HepG2 (cell line): ENCODE data around the gene HMBS. TPM values are rescaled to one million over a fixed set of nuclear protein-coding genes. Genes with fewer than 3 reads are reported as not detected.

ENCODE experiments used
- CAMTA2 ChIP-seq: sonication (generic); formaldehyde crosslinking; IDR thresholded peaks from 2 replicates; pipeline ENCODE4 v1.4.0; 2020; ENCODE audit warnings: mild to moderate bottlenecking, missing genetic modification reagents, borderline replicate concordance
- HDAC2 ChIP-seq: sonication (generic); formaldehyde crosslinking; IDR thresholded peaks from 2 replicates; pipeline ENCODE4 v1.4.0; 2020; ENCODE audit warnings: missing genetic modification reagents
- HOXD1 ChIP-seq: sonication (generic); formaldehyde crosslinking; IDR thresholded peaks from 2 replicates; pipeline ENCODE4 v1.5.0; 2020; ENCODE audit warnings: missing genetic modification reagents
- KLF9 ChIP-seq: IDR thresholded peaks from 2 replicates; pipeline ENCODE4 v1.6.1; 2016; ENCODE audit warnings: low read depth
- NCOA5 ChIP-seq: sonication (generic); formaldehyde crosslinking; IDR thresholded peaks from 2 replicates; pipeline ENCODE4 v1.4.0; 2020; ENCODE audit warnings: missing genetic modification reagents
- RAD51 ChIP-seq: fragments of 450-650 bp; IDR thresholded peaks from 2 replicates; pipeline ENCODE4 v1.6.1; 2016; ENCODE audit warnings: borderline replicate concordance
- ZIK1 ChIP-seq: sonication (generic); formaldehyde crosslinking; IDR thresholded peaks from 2 replicates; pipeline ENCODE4 v1.5.0; 2020; ENCODE audit warnings: mild to moderate bottlenecking, low read depth, missing genetic modification reagents, borderline replicate concordance
- ZNF451 ChIP-seq: sonication (generic); formaldehyde crosslinking; IDR thresholded peaks from 2 replicates; pipeline ENCODE4 v1.5.0; 2020; ENCODE audit warnings: mild to moderate bottlenecking, missing genetic modification reagents
- ZNF746 ChIP-seq: sonication (generic); formaldehyde crosslinking; IDR thresholded peaks from 2 replicates; pipeline ENCODE4 v1.8.0; 2022; ENCODE audit warnings: mild to moderate bottlenecking, missing genetic modification reagents
- ZNF780A ChIP-seq: sonication (generic); formaldehyde crosslinking; IDR thresholded peaks from 2 replicates; pipeline ENCODE4 v1.8.0; 2022; ENCODE audit warnings: mild to moderate bottlenecking, missing genetic modification reagents, moderate library complexity
- polyA plus RNA-seq, 8 experiments: library from polyadenylated mRNA; depleted of rRNA in 3 of 8; stranded (reverse) in 7 of 8; unstranded in 1 of 8; fragments of >200 nt; fragmentation: Illumina TruSeq in 4 of 8; extraction: Trizol in 4 of 8; gene quantifications; 2 replicates each; pipeline versions ENCODE4 v1.2.1 to v1.2.3, GENCODE V29; 2011 to 2016; ENCODE audit warnings: low read depth in 4 of 8, missing spikeins in 1 of 8, mixed read lengths in 1 of 8; ENCODE audit not compliant: insufficient read depth in 1 of 8
- total RNA-seq, 5 experiments: library from RNA; depleted of rRNA; stranded (reverse); fragments of >200 nt; fragmentation: Illumina TruSeq; extraction: Trizol; gene quantifications; 2 replicates each; pipeline ENCODE4 v1.2.3, GENCODE V29; 2016; ENCODE audit warnings: low read depth in 1 of 5
- TF ChIP-seq, protein P1 (sequence below): sonication (generic); formaldehyde crosslinking; IDR thresholded peaks from 2 replicates; pipeline ENCODE4 v1.4.0; 2020; ENCODE audit warnings: missing genetic modification reagents
- TF ChIP-seq, protein P2 (sequence below): IDR thresholded peaks from 2 replicates; pipeline ENCODE4 v1.6.1; 2016; ENCODE audit warnings: missing compliant biosample characterization, missing genetic modification reagents, borderline replicate concordance
- TF ChIP-seq, protein P3 (sequence below): IDR thresholded peaks from 2 replicates; pipeline ENCODE4 v1.6.1; 2016; ENCODE audit warnings: missing biosample characterization, missing genetic modification reagents, low read depth
- TF ChIP-seq, protein P4 (sequence below): IDR thresholded peaks from 2 replicates; pipeline ENCODE4 v1.6.1; 2016; ENCODE audit warnings: low read depth, missing genetic modification reagents, missing compliant biosample characterization
- TF ChIP-seq, protein P5 (sequence below): sonication (generic); formaldehyde crosslinking; IDR thresholded peaks from 2 replicates; pipeline ENCODE4 v1.5.1; 2020; ENCODE audit warnings: missing genetic modification reagents, mild to moderate bottlenecking, borderline replicate concordance

Gene HMBS
- total and polyA plus RNA-seq, 2 of the 13 experiments (the other 11 are each of a cell fraction or from before 2014, with no cell fraction given) = 9.4 to 46.9 TPM

DNA sequence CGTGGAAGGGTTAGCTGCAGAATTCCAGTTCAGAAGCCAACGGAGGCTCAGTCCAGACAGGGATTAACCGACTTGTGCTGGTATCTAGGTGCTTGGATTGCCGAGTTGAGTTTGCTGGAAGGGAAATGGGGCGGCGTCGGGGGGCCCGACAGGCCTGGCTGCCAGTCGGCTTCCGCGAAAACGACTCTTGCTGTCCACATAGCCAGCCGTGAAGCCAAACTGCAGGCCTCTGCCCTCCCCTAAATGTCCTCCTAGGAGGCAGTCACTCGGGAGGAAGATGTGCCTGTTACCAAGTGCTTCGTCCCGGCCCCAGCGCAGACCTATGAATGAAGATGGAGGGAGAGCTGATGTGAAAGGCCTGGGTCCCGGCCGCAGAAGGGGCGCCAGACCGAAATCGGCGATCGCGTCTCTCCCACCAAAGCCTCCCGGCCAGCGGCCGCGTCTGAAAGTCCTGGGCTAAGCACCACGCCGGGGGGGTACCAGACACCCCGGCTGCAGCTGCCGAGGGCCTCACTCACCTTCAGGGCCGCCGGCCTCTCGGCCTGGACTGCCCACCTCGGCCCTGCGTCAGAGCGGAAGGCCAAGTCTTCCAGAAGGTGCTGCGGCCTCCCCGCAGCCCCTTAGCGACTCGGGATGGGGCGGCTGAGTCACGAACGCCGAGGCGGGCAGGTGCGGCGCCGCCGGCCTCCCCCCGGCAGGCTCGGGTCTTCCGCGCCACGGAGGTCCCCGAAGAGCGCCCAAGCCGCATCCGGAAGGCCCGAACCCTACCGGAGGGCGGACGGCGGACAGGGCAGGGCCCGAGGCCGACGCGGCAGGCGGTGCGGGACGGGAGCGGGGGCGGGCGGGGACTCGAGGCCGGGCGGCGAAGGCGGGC, 9.5 kb downstream of the HMBS start (continued):
- TF ChIP-seq, protein P1, sequence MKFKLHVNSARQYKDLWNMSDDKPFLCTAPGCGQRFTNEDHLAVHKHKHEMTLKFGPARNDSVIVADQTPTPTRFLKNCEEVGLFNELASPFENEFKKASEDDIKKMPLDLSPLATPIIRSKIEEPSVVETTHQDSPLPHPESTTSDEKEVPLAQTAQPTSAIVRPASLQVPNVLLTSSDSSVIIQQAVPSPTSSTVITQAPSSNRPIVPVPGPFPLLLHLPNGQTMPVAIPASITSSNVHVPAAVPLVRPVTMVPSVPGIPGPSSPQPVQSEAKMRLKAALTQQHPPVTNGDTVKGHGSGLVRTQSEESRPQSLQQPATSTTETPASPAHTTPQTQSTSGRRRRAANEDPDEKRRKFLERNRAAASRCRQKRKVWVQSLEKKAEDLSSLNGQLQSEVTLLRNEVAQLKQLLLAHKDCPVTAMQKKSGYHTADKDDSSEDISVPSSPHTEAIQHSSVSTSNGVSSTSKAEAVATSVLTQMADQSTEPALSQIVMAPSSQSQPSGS = 0 out of 2 replicates have a peak, but pooled peaks have one; percentile 32
- TF ChIP-seq, protein P2, sequence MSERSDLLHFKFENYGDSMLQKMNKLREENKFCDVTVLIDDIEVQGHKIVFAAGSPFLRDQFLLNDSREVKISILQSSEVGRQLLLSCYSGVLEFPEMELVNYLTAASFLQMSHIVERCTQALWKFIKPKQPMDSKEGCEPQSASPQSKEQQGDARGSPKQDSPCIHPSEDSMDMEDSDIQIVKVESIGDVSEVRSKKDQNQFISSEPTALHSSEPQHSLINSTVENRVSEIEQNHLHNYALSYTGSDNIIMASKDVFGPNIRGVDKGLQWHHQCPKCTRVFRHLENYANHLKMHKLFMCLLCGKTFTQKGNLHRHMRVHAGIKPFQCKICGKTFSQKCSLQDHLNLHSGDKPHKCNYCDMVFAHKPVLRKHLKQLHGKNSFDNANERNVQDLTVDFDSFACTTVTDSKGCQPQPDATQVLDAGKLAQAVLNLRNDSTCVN (CRISPR knock-in tag) = 0 out of 2 replicates have a peak, but pooled peaks have one; percentile 24
- TF ChIP-seq KLF9 (CRISPR knock-in tag) (no peak), RAD51 (no peak), ZNF746 (no peak), HDAC2 (CRISPR knock-in tag) (peak; percentile 38; the same call in 1 of the 2 replicates), ZIK1 (CRISPR knock-in tag) (no peak), NCOA5 (CRISPR knock-in tag) (no peak), CAMTA2 (no peak), HOXD1 (CRISPR knock-in tag) (no peak), ZNF451 (no peak), ZNF780A (CRISPR knock-in tag) (no peak; the same call in none of the 2 replicates)
- TF ChIP-seq, protein P3, sequence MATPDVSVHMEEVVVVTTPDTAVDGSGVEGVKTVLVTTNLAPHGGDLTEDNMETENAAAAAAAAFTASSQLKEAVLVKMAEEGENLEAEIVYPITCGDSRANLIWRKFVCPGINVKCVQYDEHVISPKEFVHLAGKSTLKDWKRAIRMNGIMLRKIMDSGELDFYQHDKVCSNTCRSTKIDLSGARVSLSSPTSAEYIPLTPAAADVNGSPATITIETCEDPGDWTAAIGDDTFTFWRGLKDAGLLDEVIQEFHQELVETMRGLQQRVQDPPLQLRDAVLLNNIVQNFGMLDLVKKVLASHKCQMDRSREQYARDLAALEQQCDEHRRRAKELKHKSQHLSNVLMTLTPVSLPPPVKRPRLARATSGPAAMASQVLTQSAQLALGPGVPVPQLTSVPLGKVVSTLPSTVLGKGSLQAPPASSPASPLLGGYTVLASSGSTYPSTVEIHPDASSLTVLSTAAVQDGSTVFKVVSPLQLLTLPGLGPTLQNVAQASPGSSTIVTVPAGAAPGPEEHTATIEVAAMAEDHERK (CRISPR knock-in tag) = no peak
- TF ChIP-seq, protein P4, sequence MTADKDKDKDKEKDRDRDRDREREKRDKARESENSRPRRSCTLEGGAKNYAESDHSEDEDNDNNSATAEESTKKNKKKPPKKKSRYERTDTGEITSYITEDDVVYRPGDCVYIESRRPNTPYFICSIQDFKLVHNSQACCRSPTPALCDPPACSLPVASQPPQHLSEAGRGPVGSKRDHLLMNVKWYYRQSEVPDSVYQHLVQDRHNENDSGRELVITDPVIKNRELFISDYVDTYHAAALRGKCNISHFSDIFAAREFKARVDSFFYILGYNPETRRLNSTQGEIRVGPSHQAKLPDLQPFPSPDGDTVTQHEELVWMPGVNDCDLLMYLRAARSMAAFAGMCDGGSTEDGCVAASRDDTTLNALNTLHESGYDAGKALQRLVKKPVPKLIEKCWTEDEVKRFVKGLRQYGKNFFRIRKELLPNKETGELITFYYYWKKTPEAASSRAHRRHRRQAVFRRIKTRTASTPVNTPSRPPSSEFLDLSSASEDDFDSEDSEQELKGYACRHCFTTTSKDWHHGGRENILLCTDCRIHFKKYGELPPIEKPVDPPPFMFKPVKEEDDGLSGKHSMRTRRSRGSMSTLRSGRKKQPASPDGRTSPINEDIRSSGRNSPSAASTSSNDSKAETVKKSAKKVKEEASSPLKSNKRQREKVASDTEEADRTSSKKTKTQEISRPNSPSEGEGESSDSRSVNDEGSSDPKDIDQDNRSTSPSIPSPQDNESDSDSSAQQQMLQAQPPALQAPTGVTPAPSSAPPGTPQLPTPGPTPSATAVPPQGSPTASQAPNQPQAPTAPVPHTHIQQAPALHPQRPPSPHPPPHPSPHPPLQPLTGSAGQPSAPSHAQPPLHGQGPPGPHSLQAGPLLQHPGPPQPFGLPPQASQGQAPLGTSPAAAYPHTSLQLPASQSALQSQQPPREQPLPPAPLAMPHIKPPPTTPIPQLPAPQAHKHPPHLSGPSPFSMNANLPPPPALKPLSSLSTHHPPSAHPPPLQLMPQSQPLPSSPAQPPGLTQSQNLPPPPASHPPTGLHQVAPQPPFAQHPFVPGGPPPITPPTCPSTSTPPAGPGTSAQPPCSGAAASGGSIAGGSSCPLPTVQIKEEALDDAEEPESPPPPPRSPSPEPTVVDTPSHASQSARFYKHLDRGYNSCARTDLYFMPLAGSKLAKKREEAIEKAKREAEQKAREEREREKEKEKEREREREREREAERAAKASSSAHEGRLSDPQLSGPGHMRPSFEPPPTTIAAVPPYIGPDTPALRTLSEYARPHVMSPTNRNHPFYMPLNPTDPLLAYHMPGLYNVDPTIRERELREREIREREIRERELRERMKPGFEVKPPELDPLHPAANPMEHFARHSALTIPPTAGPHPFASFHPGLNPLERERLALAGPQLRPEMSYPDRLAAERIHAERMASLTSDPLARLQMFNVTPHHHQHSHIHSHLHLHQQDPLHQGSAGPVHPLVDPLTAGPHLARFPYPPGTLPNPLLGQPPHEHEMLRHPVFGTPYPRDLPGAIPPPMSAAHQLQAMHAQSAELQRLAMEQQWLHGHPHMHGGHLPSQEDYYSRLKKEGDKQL (CRISPR knock-in tag) = no peak
- TF ChIP-seq, protein P5, sequence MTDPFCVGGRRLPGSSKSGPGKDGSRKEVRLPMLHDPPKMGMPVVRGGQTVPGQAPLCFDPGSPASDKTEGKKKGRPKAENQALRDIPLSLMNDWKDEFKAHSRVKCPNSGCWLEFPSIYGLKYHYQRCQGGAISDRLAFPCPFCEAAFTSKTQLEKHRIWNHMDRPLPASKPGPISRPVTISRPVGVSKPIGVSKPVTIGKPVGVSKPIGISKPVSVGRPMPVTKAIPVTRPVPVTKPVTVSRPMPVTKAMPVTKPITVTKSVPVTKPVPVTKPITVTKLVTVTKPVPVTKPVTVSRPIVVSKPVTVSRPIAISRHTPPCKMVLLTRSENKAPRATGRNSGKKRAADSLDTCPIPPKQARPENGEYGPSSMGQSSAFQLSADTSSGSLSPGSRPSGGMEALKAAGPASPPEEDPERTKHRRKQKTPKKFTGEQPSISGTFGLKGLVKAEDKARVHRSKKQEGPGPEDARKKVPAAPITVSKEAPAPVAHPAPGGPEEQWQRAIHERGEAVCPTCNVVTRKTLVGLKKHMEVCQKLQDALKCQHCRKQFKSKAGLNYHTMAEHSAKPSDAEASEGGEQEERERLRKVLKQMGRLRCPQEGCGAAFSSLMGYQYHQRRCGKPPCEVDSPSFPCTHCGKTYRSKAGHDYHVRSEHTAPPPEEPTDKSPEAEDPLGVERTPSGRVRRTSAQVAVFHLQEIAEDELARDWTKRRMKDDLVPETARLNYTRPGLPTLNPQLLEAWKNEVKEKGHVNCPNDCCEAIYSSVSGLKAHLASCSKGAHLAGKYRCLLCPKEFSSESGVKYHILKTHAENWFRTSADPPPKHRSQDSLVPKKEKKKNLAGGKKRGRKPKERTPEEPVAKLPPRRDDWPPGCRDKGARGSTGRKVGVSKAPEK (CRISPR knock-in tag) = no peak
